GM18951 (cell line): ENCODE data around the gene STH.

Experiments
- POLR2A ChIP-seq: IDR thresholded peaks from 4 replicates; pipeline ENCODE4 v1.6.1; 2011; ENCODE audit warnings: mild to moderate bottlenecking; ENCODE audit not compliant: insufficient read length, insufficient read depth; ENCODE audit errors: extremely low read depth
- in situ Hi-C: fragments of 300-500 bp; cut with MboI; formaldehyde crosslinking; loops from one replicate; pipeline ENCODE4 v1.12.0; 2022; ENCODE audit warnings: low sequenced_read_pairs, mixed read lengths, inconsistent platforms; ENCODE audit not compliant: unreplicated experiment

STH gene

GRCh38 chr17:46032909-46033308, 33.9 kb downstream of the STH start:
- no peak for TF ChIP-seq POLR2A
- in situ Hi-C loops: loop anchor here (10.0 kb wide), 1 partner anchor 152 kb away; no protein-coding TSS in a partner anchor

GRCh38 chr17:46033392-46033791, 34.3 kb downstream of the STH start:
- in situ Hi-C loops: loop anchor here (10.0 kb wide), 1 partner anchor 151 kb away; no protein-coding TSS in a partner anchor
- TF ChIP-seq POLR2A: no peak

GRCh38 chr17:46035112-46035818, 36.2 kb downstream of the STH start:
- no peak for TF ChIP-seq POLR2A
- in situ Hi-C loops: loop anchor here (10.0 kb wide), 1 partner anchor 150 kb away; no protein-coding TSS in a partner anchor

GRCh38 chr17:46036491-46036890, 37.4 kb downstream of the STH start:
- no peak for TF ChIP-seq POLR2A
- in situ Hi-C loops: loop anchor here (10.0 kb wide), 1 partner anchor 148 kb away; no protein-coding TSS in a partner anchor

GRCh38 chr17:46037722-46038255, 38.7 kb downstream of the STH start:
- in situ Hi-C loops: loop anchor here (10.0 kb wide), 1 partner anchor 147 kb away; no protein-coding TSS in a partner anchor
- no peak for TF ChIP-seq POLR2A

GRCh38 chr17:46038414-46038813, 39.4 kb downstream of the STH start:
- in situ Hi-C loops: loop anchor here (10.0 kb wide), 1 partner anchor 146 kb away; no protein-coding TSS in a partner anchor
- TF ChIP-seq POLR2A: no peak

GRCh38 chr17:46038937-46039336, 39.9 kb downstream of the STH start:
- in situ Hi-C loops: loop anchor here (10.0 kb wide), 1 partner anchor 146 kb away; no protein-coding TSS in a partner anchor
- TF ChIP-seq POLR2A: no peak

- no peak for TF ChIP-seq POLR2A
- in situ Hi-C loops: loop anchor here (10.0 kb wide), 1 partner anchor 145 kb away; no protein-coding TSS in a partner anchor
Measured at GRCh38 chr17:46039592-46040186, 40.6 kb downstream of the STH start.

GRCh38 chr17:46042246-46042645, 43.2 kb downstream of the STH start:
- in situ Hi-C loops: no loop called here
- no peak for TF ChIP-seq POLR2A

GRCh38 chr17:46042925-46043324, 43.9 kb downstream of the STH start:
- no peak for TF ChIP-seq POLR2A
- in situ Hi-C loops: no loop called here

- TF ChIP-seq POLR2A: no peak
- in situ Hi-C loops: no loop called here
Measured at GRCh38 chr17:46043606-46044005, 44.6 kb downstream of the STH start.

GRCh38 chr17:46044286-46044928, 45.4 kb downstream of the STH start:
- in situ Hi-C loops: no loop called here
- TF ChIP-seq POLR2A: no peak

GRCh38 chr17:46044989-46045388, 45.9 kb downstream of the STH start:
- no peak for TF ChIP-seq POLR2A

More at GRCh38 chr17:46044989-46045388, 45.9 kb downstream of the STH start:
- in situ Hi-C loops: no loop called here
